Colonic mucosa (tissue), 4 donors: ENCODE measurements around the gene ANK2. TPM values are rescaled to one million over a fixed set of nuclear protein-coding genes. Genes with fewer than 3 reads are reported as not detected.

Source experiments
- DNase-seq: peaks from one replicate; pipeline ENCODE4 v3.0.0-alpha.2; 2020
- H3K27ac ChIP-seq: fragments of 200-600 bp; one replicate; pipeline ENCODE4 v1.8.0; 2021
- H3K27me3 ChIP-seq: fragments of 200-600 bp; one replicate; pipeline ENCODE4 v1.8.0; 2021
- H3K36me3 ChIP-seq: fragments of 200-600 bp; one replicate; pipeline ENCODE4 v1.8.0; 2021
- H3K4me1 ChIP-seq: fragments of 200-600 bp; one replicate; pipeline ENCODE4 v1.8.0; 2021; ENCODE audit warnings: mild to moderate bottlenecking
- H3K4me3 ChIP-seq: fragments of 200-600 bp; one replicate; pipeline ENCODE4 v1.8.0; 2021
- H3K9ac ChIP-seq, 2 donors: one replicate each; pipeline ENCODE4 v1.7.0; 2013; ENCODE audit warnings: control low read depth in 2 of 2, low read depth in 2 of 2, low read length in 2 of 2
- H3K9me3 ChIP-seq: fragments of 200-600 bp; one replicate; pipeline ENCODE4 v1.8.0; 2021
- intact Hi-C: fragments of 100-400 bp; cut with DNase I; formaldehyde crosslinking; loops from one replicate; pipeline ENCODE4 v1.14.1; 2022
- total RNA-seq, 2 donors: library from RNA; stranded (reverse); fragmentation: NEBNext Ultra II Directional in 1 of 2; extraction: Animal tissue kit (Norgen Biotek cat#: 25700) in 1 of 2; gene quantifications; one replicate each; pipeline ENCODE4 v1.2.1, GENCODE V29; 2021
- TF ChIP-seq, protein P1 (sequence below): fragments of 200-600 bp; IDR thresholded peaks from one replicate; pipeline ENCODE4 v1.8.0; 2022; ENCODE audit warnings: antibody characterized with exemption, mild to moderate bottlenecking
- donor health status: healthy.
- donor health status: DM: no; HTN: no; CAD: no.
- donor health status: DM: no; HTN: no; CAD: no.

The ANK2 gene
- 10 to 100 TPM in 1 of 2 donors, 1 to 10 TPM in 1; 4.6 to 20.7 TPM for total RNA-seq

DNA sequence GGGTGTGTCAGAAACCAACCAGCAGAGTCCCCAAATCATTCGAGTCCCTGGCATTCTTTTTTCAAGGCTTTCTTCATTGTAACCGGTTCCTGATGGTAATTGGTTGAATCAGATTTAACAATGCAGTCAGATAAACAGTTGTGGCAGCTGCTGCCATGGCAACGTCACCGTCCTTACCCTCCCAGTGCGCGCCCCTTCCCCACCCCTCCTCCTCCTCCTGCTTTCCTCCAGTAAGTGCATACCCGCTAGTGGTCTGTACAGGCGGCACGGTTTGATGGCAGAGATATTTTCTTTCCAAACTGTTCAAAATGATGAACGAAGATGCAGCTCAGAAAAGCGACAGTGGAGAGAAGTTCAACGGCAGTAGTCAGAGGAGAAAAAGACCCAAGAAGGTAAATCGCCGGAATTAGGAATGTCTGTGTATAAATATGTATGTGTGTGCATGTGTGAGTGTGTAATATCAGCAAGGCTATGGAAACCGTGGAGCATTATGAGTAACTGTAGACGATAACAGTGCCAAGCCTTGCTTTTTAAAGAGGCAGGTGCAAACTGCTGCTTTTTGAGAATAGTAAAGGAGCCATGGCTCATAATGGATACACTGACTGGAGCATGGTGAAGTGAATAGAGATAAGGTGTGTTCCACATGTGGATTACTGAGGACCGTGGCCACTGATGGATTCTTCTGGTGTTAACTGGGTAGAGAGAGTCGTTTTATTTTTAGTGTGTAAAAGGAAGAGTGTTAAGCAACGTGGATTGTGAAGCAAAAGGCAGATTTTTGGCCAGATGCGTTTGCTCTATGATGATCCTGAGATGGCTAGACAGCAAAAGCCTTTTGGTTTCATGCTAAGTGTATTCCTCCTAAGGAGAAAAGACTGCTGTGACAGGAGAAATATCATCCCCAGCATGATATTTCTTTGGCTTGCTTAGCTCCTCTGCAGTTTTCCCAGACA lies at the start of gene ANK2:
Gene ANK2 (plus strand): TSS at position 233 of the 950 bp plus-strand sequence. CDS start 76 bp downstream, at position 309.
- no peak within 1 kb of the TSS for H3K9ac ChIP-seq
- no peaks in the 10 kb centered on the region for H3K4me1 ChIP-seq
- DNase-seq = no peak
- TF ChIP-seq, protein P1, sequence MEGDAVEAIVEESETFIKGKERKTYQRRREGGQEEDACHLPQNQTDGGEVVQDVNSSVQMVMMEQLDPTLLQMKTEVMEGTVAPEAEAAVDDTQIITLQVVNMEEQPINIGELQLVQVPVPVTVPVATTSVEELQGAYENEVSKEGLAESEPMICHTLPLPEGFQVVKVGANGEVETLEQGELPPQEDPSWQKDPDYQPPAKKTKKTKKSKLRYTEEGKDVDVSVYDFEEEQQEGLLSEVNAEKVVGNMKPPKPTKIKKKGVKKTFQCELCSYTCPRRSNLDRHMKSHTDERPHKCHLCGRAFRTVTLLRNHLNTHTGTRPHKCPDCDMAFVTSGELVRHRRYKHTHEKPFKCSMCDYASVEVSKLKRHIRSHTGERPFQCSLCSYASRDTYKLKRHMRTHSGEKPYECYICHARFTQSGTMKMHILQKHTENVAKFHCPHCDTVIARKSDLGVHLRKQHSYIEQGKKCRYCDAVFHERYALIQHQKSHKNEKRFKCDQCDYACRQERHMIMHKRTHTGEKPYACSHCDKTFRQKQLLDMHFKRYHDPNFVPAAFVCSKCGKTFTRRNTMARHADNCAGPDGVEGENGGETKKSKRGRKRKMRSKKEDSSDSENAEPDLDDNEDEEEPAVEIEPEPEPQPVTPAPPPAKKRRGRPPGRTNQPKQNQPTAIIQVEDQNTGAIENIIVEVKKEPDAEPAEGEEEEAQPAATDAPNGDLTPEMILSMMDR = no peak
- no peaks in the 10 kb centered on the region for H3K9me3 ChIP-seq
- intact Hi-C loops = no loop called here
- no peak within 1 kb of the TSS for H3K27ac ChIP-seq
- H3K36me3 ChIP-seq = no peaks in the 10 kb centered on the region
- no peak within 1 kb of the TSS for H3K4me3 ChIP-seq
- H3K27me3 ChIP-seq = no peaks in the 10 kb centered on the region

DNA sequence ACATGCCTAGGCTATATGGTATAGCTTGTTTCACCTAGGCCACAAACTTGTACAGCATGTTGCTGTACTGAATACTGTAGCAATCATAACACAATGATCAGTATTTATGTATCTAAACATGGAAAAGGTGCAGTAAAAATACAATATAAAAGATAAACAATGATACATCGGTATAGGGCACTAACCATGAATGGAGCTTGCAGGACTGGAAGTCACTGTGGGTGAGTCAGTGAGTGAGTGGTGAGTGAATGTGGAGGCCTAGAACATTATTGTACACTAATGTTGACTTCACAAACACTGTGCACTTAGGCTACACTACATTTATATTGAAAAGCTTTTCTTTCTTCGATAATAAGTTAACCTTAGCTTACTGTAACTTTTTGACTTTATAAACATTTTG lies 45.6 kb upstream of the ANK2 start:
- H3K4me3 ChIP-seq = no peak overlapping the region
- no peaks in the 10 kb centered on the region for H3K9me3 ChIP-seq
- TF ChIP-seq, protein P1 = no peak
- no peaks in the 10 kb centered on the region for H3K36me3 ChIP-seq
- H3K27me3 ChIP-seq = no peaks in the 10 kb centered on the region
- intact Hi-C loops = no loop called here
- H3K27ac ChIP-seq = no peak overlapping the region
- no peaks in the 10 kb centered on the region for H3K4me1 ChIP-seq
- no peak for DNase-seq
- H3K9ac ChIP-seq = no peak overlapping the region

DNA sequence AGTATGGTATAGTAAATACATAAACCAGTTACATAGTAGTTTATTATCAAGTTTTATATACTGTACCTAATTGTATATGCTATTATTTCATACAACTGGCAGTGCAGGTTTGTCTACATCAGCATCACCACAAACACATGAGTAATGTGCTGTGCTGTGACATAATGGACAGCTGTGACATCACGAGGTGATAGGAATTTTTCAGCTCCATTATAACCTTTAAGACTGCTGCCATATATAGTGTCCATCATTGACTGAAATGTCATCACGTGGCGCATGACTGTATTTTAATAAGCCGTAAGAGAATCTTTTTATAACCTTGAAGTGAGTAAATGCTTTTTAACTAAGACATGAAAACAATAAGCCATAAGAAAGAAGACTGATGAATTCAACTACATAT lies 44.8 kb upstream of the ANK2 start:
- H3K36me3 ChIP-seq = no peaks in the 10 kb centered on the region
- intact Hi-C loops = no loop called here
- H3K9me3 ChIP-seq = no peaks in the 10 kb centered on the region
- no peaks in the 10 kb centered on the region for H3K4me1 ChIP-seq
- no peak overlapping the region for H3K27ac ChIP-seq
- TF ChIP-seq, protein P1 = no peak
- no peak overlapping the region for H3K4me3 ChIP-seq
- DNase-seq = no peak
- H3K9ac ChIP-seq = no peak overlapping the region
- no peaks in the 10 kb centered on the region for H3K27me3 ChIP-seq

DNA sequence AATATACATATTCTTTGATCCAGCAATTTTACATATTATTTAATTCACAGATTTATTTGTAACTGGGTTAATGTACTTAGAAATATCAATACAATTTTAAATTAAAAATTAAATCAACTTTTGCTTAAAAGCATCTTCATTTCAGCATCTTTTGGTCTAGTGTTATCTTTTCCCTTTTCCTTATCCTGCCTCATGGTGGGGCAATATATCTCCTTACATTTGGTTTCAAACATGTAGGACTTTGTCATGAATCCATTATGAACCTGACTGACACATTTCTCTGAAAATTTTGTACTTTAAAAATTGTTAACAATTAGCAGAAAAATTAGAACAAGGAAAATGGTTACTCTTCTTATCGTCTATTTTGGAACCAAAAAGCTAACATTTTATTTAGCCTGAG lies 42.8 kb upstream of the ANK2 start:
- Histone ChIP-seq H3K9me3 (no peaks in the 10 kb centered on the region), H3K9ac (no peak overlapping the region), H3K36me3 (no peaks in the 10 kb centered on the region), H3K27me3 (no peaks in the 10 kb centered on the region), H3K4me3 (no peak overlapping the region), H3K27ac (no peak overlapping the region), H3K4me1 (no peaks in the 10 kb centered on the region)
- TF ChIP-seq, protein P1 = no peak
- intact Hi-C loops = no loop called here
- no peak for DNase-seq

DNA sequence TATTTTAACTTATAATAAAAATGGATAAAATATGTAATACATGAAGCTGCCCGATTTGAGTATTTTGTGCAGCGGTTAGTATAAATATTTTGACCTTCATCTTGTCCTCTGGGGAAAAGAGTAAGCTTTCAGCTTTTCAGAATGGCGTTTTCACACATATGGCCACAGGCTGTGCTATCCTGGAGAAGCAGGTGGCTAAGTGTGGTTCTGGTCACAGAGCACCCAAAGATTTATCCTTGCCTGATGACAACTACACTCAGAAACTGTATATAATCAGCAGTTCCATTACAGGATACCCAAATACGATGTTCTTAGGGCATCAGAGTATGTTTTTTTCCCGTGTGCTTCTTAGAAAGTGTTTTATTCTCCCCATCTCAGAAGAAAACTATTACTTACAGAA lies 42.3 kb upstream of the ANK2 start:
- H3K9me3 ChIP-seq = no peaks in the 10 kb centered on the region
- H3K9ac ChIP-seq = no peak overlapping the region
- TF ChIP-seq, protein P1 = no peak
- no peak overlapping the region for H3K27ac ChIP-seq
- no peak for DNase-seq
- no peaks in the 10 kb centered on the region for H3K4me1 ChIP-seq
- H3K27me3 ChIP-seq = no peaks in the 10 kb centered on the region
- H3K4me3 ChIP-seq = no peak overlapping the region
- no peaks in the 10 kb centered on the region for H3K36me3 ChIP-seq
- intact Hi-C loops = no loop called here
